ENCODE measurements around the gene ULK2. TPM values are rescaled to one million over a fixed set of nuclear protein-coding genes. Genes with fewer than 3 reads are reported as not detected.

The ULK2 gene
- total RNA-seq, 4 donors from 2014 or later: 9.0 to 28.5 (median 12.9) TPM

- H3K27me3 ChIP-seq: no peaks in the 10 kb centered on the region
- peaks cover 5 to 19% (median 15%) of the 10 kb centered on the region in 4 donors for H3K4me1 ChIP-seq
- no peak overlapping the region for H3K27ac ChIP-seq
- in situ Hi-C loops (cut with MboI; ENCODE audit: low pct_ligation_motif_present in 1 of 4, low pct_unique_long_range_greater_than_20kb in 1 of 4, low sequenced_read_pairs in 3 of 4) (no loop called here), intact Hi-C loops (cut with DNase I; ENCODE audit: low total_unique reads) (no loop called here)
- H3K36me3 ChIP-seq: no peaks in the 10 kb centered on the region
- no peaks in the 10 kb centered on the region for H3K9me3 ChIP-seq
- 85% methylated on average over 14 of the region's 14 CpGs; no CpG with 5 or more reads in 1 of the 2 donors for WGBS, 2 donors (ENCODE audit: low coverage in 1 of 2)
- no peak overlapping the region for H3K4me3 ChIP-seq
- no peak for DNase-seq
- TF ChIP-seq EP300 (IDR thresholded peaks at IDR 0.05; ENCODE audit: low read depth): no peak
- TF ChIP-seq POLR2A (IDR thresholded peaks at IDR 0.05): no peak
- TF ChIP-seq CTCF (IDR thresholded peaks at IDR 0.05): no peak
- TF ChIP-seq POLR2AphosphoS5 (IDR thresholded peaks at IDR 0.05): no peak
Measured at GRCh38 chr17:19741832-19742457, 125.8 kb downstream of the ULK2 start.

- H3K4me1 ChIP-seq: peaks cover 5 to 15% (median 12%) of the 10 kb centered on the region in 4 donors
- no peak for TF ChIP-seq EP300 (IDR thresholded peaks at IDR 0.05; ENCODE audit: low read depth)
- no peak for TF ChIP-seq CTCF (IDR thresholded peaks at IDR 0.05)
- TF ChIP-seq POLR2AphosphoS5 (IDR thresholded peaks at IDR 0.05): no peak
- TF ChIP-seq POLR2A (IDR thresholded peaks at IDR 0.05): no peak
- no peaks in the 10 kb centered on the region for H3K27me3 ChIP-seq
- no peak overlapping the region for H3K27ac ChIP-seq
- WGBS, 2 donors (ENCODE audit: low coverage in 1 of 2): 86 to 91% methylated on average over 5 to 7 of the region's 7 CpGs
- no peak for DNase-seq
- H3K9me3 ChIP-seq: no peaks in the 10 kb centered on the region
- H3K4me3 ChIP-seq: no peak overlapping the region
- H3K36me3 ChIP-seq: no peaks in the 10 kb centered on the region
- in situ Hi-C loops (cut with MboI; ENCODE audit: low pct_ligation_motif_present in 1 of 4, low pct_unique_long_range_greater_than_20kb in 1 of 4, low sequenced_read_pairs in 3 of 4): no loop called here
- intact Hi-C loops (cut with DNase I; ENCODE audit: low total_unique reads): no loop called here
Measured at GRCh38 chr17:19740933-19741332, 126.8 kb downstream of the ULK2 start.

DNA sequence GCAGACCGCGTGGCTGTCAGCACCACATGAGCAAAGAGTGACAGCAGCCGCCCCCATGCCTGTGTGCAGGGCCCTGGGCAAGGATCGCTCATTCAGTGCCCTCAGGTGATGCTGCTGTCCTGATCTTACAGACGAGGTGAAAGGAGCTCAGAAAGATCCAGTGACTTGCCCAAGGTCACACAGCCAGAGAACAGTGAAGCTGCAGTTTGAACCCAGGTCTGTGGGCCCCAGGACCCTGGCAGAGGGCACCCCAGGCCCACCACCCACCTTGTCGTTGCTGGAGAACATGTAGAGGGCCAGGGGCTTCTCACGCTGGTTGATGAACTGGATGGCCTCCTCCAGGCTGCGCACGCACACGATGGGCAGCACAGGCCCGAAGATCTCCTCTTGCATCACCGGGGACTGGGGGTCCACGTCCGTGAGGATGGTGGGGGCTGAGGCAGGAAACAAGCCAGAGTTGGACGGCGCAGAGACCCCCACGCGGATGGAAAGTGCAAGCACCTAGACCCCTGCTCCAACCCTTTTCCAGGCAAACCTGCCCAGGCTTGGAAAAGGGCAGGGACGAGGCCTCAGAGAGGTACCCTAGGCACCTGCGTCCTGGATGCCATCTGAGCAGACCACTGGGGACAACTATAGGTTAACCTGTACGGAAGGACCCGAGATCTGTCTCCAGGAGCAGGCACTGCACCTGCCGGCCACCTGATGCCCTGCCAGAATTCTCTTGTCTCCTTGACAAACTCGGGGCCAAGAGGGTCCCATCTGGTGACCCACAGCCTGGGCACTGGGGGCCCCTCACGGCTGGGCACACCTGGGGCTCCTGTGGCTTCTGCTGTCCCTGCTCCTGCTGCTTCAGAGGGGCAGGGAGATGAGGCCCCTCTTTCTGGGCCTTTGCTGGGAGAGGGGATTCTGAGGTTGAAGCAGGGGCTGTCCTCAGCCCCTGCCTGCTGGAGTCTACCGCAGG is 128.2 kb downstream of the ULK2 start:
- Histone ChIP-seq H3K27me3 (no peaks in the 10 kb centered on the region), H3K9me3 (no peaks in the 10 kb centered on the region), H3K27ac (no peak overlapping the region), H3K4me1 (peaks cover 0 to 13% (median 7%) of the 10 kb centered on the region in 4 donors), H3K4me3 (no peak overlapping the region), H3K36me3 (no peaks in the 10 kb centered on the region)
- DNase-seq: no peak
- TF ChIP-seq EP300 (IDR thresholded peaks at IDR 0.05; ENCODE audit: low read depth) (no peak), POLR2A (IDR thresholded peaks at IDR 0.05) (no peak), POLR2AphosphoS5 (IDR thresholded peaks at IDR 0.05) (no peak), CTCF (IDR thresholded peaks at IDR 0.05) (no peak)
- 89% methylated on average over 26 of the region's 26 CpGs; no CpG with 5 or more reads in 1 of the 2 donors for WGBS, 2 donors (ENCODE audit: low coverage in 1 of 2)
- in situ Hi-C loops (cut with MboI; ENCODE audit: low pct_ligation_motif_present in 1 of 4, low pct_unique_long_range_greater_than_20kb in 1 of 4, low sequenced_read_pairs in 3 of 4): loop anchor here in 1 of 4 donors (10.0 kb wide), 1 partner anchor 65 kb away; no protein-coding TSS in a partner anchor
- intact Hi-C loops (cut with DNase I; ENCODE audit: low total_unique reads): no loop called here

DNA sequence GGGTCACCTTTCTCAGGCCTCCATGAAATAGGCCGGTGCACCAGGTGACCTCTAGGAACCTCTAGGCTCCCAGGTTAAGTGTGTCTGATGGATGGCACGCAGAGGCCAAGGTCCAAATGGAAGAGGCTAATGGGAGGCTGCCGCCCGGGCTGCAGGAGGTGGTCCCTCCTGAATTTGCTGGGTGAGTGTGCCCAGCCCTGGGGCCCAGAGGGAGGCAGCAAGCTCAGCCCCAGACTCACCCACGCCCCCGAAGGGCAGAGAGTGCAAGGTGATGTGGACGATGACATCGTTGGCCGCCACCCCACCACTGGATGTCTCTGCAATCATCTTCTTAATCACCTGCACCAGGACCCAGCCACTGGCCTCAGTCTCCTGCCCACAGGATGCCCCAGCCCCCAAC is 129.0 kb downstream of the ULK2 start:
- in situ Hi-C loops (cut with MboI; ENCODE audit: low pct_ligation_motif_present in 1 of 4, low pct_unique_long_range_greater_than_20kb in 1 of 4, low sequenced_read_pairs in 3 of 4): loop anchor here in 1 of 4 donors (10.0 kb wide), 1 partner anchor 64 kb away; no protein-coding TSS in a partner anchor
- H3K36me3 ChIP-seq: no peaks in the 10 kb centered on the region

More for the DNA sequence above, 129.0 kb downstream of the ULK2 start:
- DNase-seq: no peak
- Histone ChIP-seq H3K27ac (no peak overlapping the region), H3K9me3 (no peaks in the 10 kb centered on the region), H3K27me3 (no peaks in the 10 kb centered on the region), H3K4me3 (no peak overlapping the region), H3K4me1 (peaks cover 0 to 17% (median 8%) of the 10 kb centered on the region in 4 donors)
- intact Hi-C loops (cut with DNase I; ENCODE audit: low total_unique reads): no loop called here
- 97% methylated on average over 9 of the region's 9 CpGs; no CpG with 5 or more reads in 1 of the 2 donors for whole genome bisulfite sequencing, 2 donors (ENCODE audit: low coverage in 1 of 2)
- TF ChIP-seq CTCF (IDR thresholded peaks at IDR 0.05) (no peak), POLR2A (IDR thresholded peaks at IDR 0.05) (no peak), EP300 (IDR thresholded peaks at IDR 0.05; ENCODE audit: low read depth) (no peak), POLR2AphosphoS5 (IDR thresholded peaks at IDR 0.05) (no peak)
